ENCODE measurements around the gene PLA2G4E. TPM values are rescaled to one million over a fixed set of nuclear protein-coding genes. Genes with fewer than 3 reads are reported as not detected.

The PLA2G4E gene
- polyA plus RNA-seq, 2 of the 4 experiments (the other 2 are of a cell fraction): 0.01 TPM; not detected in 1

- H3K4me1 ChIP-seq: peaks cover 29% of the 10 kb centered on the region
- POLR2A ChIA-PET: no interaction called here
- ATAC-seq (peak; percentile 71 to 81), DNase-seq (ENCODE audit: low read depth in 1 of 2, low spot score in 1 of 2) (peak; percentile 38 to 79), FAIRE-seq (no peak)
- TF ChIP-seq SREBF2 (IDR thresholded peaks at IDR 0.05) (no peak), EP300 (IDR thresholded peaks at IDR 0.05) (peak in 1 of 2 experiments; percentile 44; a peak in 1 of 5 replicates), KDM1A (IDR thresholded peaks at IDR 0.05; ENCODE audit: low read depth) (no peak), GATA3 (IDR thresholded peaks at IDR 0.05; ENCODE audit: borderline replicate concordance) (peak; percentile 62), JUN (IDR thresholded peaks at IDR 0.05) (peak in 1 of 2 experiments; percentile 44; a peak in 1 of 5 replicates), JUNB (IDR thresholded peaks at IDR 0.05) (0 out of 2 replicates have a peak, but pooled peaks have one; percentile 28), RFX5 (IDR thresholded peaks at IDR 0.05) (no peak), CBX8 (IDR thresholded peaks at IDR 0.05) (no peak)
- no peaks in the 10 kb centered on the region for H3K9me3 ChIP-seq
- WGBS (ENCODE audit: missing lambda C conversion rate): 15% methylated on average over 2 of the region's 2 CpGs
- H3K27ac ChIP-seq: peak overlapping the region; percentile 70 to 72
- CTCF ChIA-PET: interaction anchor here (0.6 to 3.0 kb wide), 4 partner anchors 10 to 341 kb away, joined by 3 to 15 read pairs (median 9); no protein-coding TSS in a partner anchor
- H3K4me2 ChIP-seq: peak overlapping the region; percentile 62
- no peak overlapping the region for H3K4me3 ChIP-seq
Observed at GRCh38 chr15:42046597-42046996, 25.8 kb upstream of the PLA2G4E start.

DNA sequence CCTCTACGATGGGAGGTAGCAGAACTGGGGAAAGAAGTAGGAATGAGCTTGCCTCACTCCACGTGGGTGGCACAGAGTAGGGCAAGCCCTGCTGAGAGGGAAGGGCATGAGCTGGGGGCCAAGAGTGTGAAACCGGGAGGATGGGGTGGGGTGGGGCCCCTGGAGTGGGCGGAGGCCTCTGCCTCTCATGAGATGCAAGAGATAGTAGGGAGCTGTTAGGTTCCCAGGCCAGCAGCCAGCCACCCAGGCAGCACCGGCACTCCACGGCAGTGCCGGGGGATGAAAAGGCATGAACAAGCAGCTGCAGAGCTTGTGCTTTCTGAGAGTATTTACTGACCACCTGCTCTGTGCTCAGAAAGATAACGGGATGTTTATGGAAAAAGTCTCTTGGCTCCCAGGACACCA is 24.4 kb upstream of the PLA2G4E start:
- no peak for ATAC-seq
- Histone ChIP-seq H3K4me3 (no peak overlapping the region), H3K4me2 (0 out of 3 replicates have a peak overlapping the region, but pooled peaks have one; percentile 62), H3K9me3 (no peaks in the 10 kb centered on the region), H3K27ac (peak overlapping the region; percentile 47 to 70; a peak in 5 of 6 replicates), H3K4me1 (peaks cover 29% of the 10 kb centered on the region)
- ChIA-PET CTCF (interaction anchor here (0.5 to 3.0 kb wide), 4 partner anchors 12 to 234 kb away, joined by 3 to 15 read pairs (median 8); no protein-coding TSS in a partner anchor), POLR2A (no interaction called here)
- FAIRE-seq: no peak
- DNase-seq (ENCODE audit: low read depth in 1 of 2, low spot score in 1 of 2): no peak
- TF ChIP-seq MYC (IDR thresholded peaks at IDR 0.05; ENCODE audit: borderline replicate concordance, low read length) (no peak), MAFK (IDR thresholded peaks at IDR 0.05; ENCODE audit: partially characterized antibody) (no peak), SREBF2 (IDR thresholded peaks at IDR 0.05) (no peak), RFX5 (IDR thresholded peaks at IDR 0.05) (no peak), FOXS1 (CRISPR knock-in tag; IDR thresholded peaks at IDR 0.05) (no peak), FOSL2 (IDR thresholded peaks at IDR 0.05) (no peak), FOSL2 (CRISPR knock-in tag; IDR thresholded peaks at IDR 0.05) (no peak), JUN (IDR thresholded peaks at IDR 0.05) (no peak), HDAC2 (IDR thresholded peaks at IDR 0.05) (no peak), EHF (CRISPR knock-in tag; IDR thresholded peaks at IDR 0.05) (no peak), CEBPB (IDR thresholded peaks at IDR 0.05) (no peak), JUNB (IDR thresholded peaks at IDR 0.05) (no peak), CHD2 (IDR thresholded peaks at IDR 0.05; ENCODE audit: low read length, partially characterized antibody) (no peak), ELK1 (IDR thresholded peaks at IDR 0.05; ENCODE audit: low read depth, low read length) (no peak), EP300 (IDR thresholded peaks at IDR 0.05) (no peak), CBX8 (IDR thresholded peaks at IDR 0.05) (no peak), SMC3 (IDR thresholded peaks at IDR 0.05) (no peak), REST (IDR thresholded peaks at IDR 0.05) (no peak), KDM5A (IDR thresholded peaks at IDR 0.05) (no peak)
- TF ChIP-seq, protein P1, sequence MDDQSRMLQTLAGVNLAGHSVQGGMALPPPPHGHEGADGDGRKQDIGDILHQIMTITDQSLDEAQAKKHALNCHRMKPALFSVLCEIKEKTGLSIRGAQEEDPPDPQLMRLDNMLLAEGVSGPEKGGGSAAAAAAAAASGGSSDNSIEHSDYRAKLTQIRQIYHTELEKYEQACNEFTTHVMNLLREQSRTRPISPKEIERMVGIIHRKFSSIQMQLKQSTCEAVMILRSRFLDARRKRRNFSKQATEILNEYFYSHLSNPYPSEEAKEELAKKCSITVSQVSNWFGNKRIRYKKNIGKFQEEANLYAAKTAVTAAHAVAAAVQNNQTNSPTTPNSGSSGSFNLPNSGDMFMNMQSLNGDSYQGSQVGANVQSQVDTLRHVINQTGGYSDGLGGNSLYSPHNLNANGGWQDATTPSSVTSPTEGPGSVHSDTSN (IDR thresholded peaks at IDR 0.05): no peak
- TF ChIP-seq, protein P2, sequence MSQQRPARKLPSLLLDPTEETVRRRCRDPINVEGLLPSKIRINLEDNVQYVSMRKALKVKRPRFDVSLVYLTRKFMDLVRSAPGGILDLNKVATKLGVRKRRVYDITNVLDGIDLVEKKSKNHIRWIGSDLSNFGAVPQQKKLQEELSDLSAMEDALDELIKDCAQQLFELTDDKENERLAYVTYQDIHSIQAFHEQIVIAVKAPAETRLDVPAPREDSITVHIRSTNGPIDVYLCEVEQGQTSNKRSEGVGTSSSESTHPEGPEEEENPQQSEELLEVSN (IDR thresholded peaks at IDR 0.05; ENCODE audit: borderline replicate concordance, low read depth): no peak
- WGBS (ENCODE audit: missing lambda C conversion rate): 78% methylated on average over 6 of the region's 8 CpGs
